ENCODE data around the gene CREB5. TPM values are rescaled to one million over a fixed set of nuclear protein-coding genes. Genes with fewer than 3 reads are reported as not detected.

The CREB5 gene
- total and polyA plus RNA-seq, 8 donors, result 2.5 to 11.5 (median 3.6) TPM

DNA sequence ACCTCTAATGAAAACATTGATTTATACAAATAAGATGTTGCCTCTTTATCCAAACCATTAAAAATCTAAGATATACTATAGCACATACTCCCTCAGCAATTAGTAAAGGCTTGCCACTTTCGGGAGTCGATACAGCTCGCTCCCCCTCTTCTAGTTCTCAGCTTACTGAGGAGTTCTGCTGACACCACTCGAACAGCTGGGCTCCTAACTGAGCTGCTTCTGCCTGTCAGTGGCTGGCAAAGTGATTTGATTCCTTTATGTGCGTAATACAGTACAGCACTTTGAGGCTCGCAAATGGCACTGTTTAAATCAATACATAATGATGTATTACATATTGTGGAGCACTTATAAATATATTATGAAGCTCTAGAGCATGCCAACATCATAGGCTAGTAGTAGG, 241.8 kb downstream of the CREB5 start:
- H3K36me3 ChIP-seq, result no peaks in the 10 kb centered on the region
- intact Hi-C loops (cut with DNase I), result no loop called here
- DNase-seq (no peak), FAIRE-seq (no peak), ATAC-seq (no peak)
- H3K4me1 ChIP-seq, result no peaks in the 10 kb centered on the region
- H3K4me3 ChIP-seq, result no peak overlapping the region
- WGBS, 2 donors, result 67% methylated on average over 6 of the region's 6 CpGs
- TF ChIP-seq, protein P1, sequence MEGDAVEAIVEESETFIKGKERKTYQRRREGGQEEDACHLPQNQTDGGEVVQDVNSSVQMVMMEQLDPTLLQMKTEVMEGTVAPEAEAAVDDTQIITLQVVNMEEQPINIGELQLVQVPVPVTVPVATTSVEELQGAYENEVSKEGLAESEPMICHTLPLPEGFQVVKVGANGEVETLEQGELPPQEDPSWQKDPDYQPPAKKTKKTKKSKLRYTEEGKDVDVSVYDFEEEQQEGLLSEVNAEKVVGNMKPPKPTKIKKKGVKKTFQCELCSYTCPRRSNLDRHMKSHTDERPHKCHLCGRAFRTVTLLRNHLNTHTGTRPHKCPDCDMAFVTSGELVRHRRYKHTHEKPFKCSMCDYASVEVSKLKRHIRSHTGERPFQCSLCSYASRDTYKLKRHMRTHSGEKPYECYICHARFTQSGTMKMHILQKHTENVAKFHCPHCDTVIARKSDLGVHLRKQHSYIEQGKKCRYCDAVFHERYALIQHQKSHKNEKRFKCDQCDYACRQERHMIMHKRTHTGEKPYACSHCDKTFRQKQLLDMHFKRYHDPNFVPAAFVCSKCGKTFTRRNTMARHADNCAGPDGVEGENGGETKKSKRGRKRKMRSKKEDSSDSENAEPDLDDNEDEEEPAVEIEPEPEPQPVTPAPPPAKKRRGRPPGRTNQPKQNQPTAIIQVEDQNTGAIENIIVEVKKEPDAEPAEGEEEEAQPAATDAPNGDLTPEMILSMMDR (IDR thresholded peaks at IDR 0.05), result no peak
- H3K27ac ChIP-seq, result no peak overlapping the region
- H3K27me3 ChIP-seq, result no peaks in the 10 kb centered on the region
- no peaks in the 10 kb centered on the region for H3K9me3 ChIP-seq

DNA sequence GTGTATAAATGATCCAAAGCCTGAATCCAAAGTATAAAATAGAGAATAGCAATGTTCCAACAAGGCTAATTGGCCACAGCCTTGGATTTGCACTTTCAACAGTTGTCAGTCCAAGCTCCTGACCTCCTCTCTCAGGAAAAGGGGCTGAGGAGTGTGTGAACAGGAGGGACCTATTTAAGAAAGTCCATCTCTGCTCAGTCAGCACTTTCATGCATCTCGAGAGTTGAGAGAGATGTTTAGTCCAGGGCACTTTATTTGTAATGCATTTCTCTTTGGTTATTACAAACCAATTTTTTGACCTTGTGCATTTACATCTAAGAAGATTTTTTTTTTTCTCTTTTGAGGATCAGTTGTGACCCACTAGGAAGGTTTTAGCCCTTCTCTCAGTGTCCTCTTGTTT, 244.2 kb downstream of the CREB5 start:
- H3K36me3 ChIP-seq, result no peaks in the 10 kb centered on the region
- no peaks in the 10 kb centered on the region for H3K4me1 ChIP-seq
- TF ChIP-seq, protein P1 (IDR thresholded peaks at IDR 0.05), result no peak
- no peak overlapping the region for H3K4me3 ChIP-seq
- no peak for ATAC-seq
- no peak overlapping the region for H3K27ac ChIP-seq
- WGBS, 2 donors, result 64 to 85% methylated on average over 1 of the region's 1 CpG
- no peaks in the 10 kb centered on the region for H3K27me3 ChIP-seq
- H3K9me3 ChIP-seq, result no peaks in the 10 kb centered on the region
- no peak for FAIRE-seq
- intact Hi-C loops (cut with DNase I), result no loop called here
- DNase-seq, result no peak

DNA sequence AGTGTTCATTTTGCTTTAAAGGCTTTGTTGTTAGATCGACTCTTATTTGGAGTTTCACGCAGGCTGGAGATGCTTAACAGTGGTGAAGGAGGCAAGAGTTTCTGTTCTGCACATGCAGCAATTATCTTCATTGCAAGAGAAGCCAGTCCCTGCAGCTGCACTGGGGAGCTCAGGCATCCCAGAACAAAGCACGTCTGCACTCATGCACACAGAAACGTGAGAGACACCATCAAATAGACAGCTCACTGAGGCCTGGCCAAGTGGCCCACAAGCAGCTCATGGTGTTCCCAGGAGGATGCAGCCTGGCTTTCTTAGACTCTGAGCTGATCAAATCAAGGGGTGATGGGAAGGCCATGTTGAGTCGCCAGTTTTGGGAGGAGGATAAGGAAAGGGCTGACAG, 246.1 kb downstream of the CREB5 start:
- intact Hi-C loops (cut with DNase I), result no loop called here
- Histone ChIP-seq H3K36me3 (no peaks in the 10 kb centered on the region), H3K4me3 (no peak overlapping the region), H3K27me3 (no peaks in the 10 kb centered on the region), H3K27ac (no peak overlapping the region), H3K9me3 (no peaks in the 10 kb centered on the region), H3K4me1 (no peaks in the 10 kb centered on the region)
- no peak for FAIRE-seq
- 62 to 73% methylated on average over 5 of the region's 5 CpGs for WGBS, 2 donors
- no peak for ATAC-seq
- no peak for DNase-seq
- TF ChIP-seq, protein P1 (IDR thresholded peaks at IDR 0.05), result no peak

DNA sequence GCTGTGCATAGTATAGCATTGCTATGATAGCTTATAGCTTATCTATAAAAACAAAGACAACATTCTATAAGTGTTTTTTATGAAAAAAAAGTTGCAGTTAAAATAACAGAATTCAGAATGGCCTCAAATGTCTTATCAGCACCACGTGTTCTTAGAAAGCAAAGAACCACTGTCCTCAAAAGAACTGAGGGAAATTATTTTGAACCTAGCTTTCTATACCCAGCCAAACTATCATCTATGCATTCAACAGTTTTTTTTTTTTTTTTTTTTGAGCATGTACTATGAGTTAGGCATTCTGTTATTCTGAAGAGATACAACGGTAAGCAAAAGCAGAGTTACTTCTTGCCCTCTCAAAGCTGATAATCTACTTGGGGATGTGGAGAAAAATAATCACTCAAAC, 247.8 kb downstream of the CREB5 start:
- TF ChIP-seq, protein P1 (IDR thresholded peaks at IDR 0.05), result no peak
- Histone ChIP-seq H3K36me3 (no peaks in the 10 kb centered on the region), H3K9me3 (no peaks in the 10 kb centered on the region), H3K27me3 (no peaks in the 10 kb centered on the region), H3K27ac (no peak overlapping the region), H3K4me1 (no peaks in the 10 kb centered on the region), H3K4me3 (no peak overlapping the region)
- ATAC-seq, result no peak
- intact Hi-C loops (cut with DNase I), result no loop called here
- FAIRE-seq, result no peak
- WGBS, 2 donors, result 50 to 78% methylated on average over 2 of the region's 2 CpGs
- DNase-seq, result no peak

DNA sequence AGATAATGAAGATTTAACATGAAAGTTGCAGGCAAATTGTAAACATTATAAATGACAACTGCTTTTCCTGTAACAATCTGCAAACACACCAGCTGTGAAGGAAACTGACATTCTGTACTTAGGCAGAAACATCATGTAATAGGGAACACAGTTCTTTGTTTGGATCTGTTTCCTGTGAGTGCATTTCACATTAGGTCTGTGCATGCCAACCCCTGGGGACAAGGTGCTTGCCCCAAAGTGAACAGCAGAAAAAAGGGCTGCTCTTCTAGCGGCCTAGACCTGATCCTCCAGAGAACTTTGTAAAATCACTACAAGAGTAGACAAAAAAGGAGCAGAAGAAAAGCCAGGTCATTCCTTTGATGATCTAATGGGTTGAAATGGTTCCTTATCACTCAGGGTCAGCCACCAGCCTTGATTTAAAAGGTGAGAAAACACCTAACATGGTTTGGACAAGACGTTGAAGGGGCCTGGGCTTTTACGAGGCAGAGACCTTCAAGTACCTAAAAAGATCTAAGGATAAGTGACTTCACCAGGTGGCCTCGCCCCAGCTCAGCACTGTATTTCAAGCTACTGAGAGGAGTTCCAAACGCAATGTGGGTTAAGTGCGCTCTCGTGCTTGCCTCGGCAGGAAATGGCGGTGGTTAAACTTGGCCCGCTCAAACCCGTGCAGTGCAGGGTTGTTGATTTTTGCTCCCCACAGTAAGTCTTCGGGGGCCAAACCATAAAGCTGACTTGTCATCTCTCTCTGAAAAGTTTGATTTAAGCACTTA, 249.7 kb downstream of the CREB5 start:
- Histone ChIP-seq H3K27me3 (no peaks in the 10 kb centered on the region), H3K9me3 (no peaks in the 10 kb centered on the region), H3K27ac (no peak overlapping the region), H3K4me3 (no peak overlapping the region), H3K36me3 (no peaks in the 10 kb centered on the region), H3K4me1 (no peaks in the 10 kb centered on the region)
- no peak for DNase-seq
- no peak for FAIRE-seq
- TF ChIP-seq, protein P1 (IDR thresholded peaks at IDR 0.05), result no peak
- intact Hi-C loops (cut with DNase I), result no loop called here
- ATAC-seq, result no peak
- 67 to 74% methylated on average over 12 of the region's 12 CpGs for WGBS, 2 donors

Data from pancreas (tissue), 10 donors.